Breast epithelium (tissue), 3 donors: ENCODE measurements around the gene MSANTD1.

Source experiments
- POLR2A ChIP-seq: fragments of 450-650 bp; IDR thresholded peaks from one replicate; pipeline ENCODE4 v1.6.1; 2016; ENCODE audit warnings: antibody characterized with exemption, mild to moderate bottlenecking, moderate library complexity
- POLR2AphosphoS5 ChIP-seq, 3 donors: sonication (generic); formaldehyde crosslinking; IDR thresholded peaks; one replicate each; pipeline ENCODE4 v1.6.1; 2017; ENCODE audit warnings: antibody characterized with exemption in 3 of 3
- TF ChIP-seq, protein P1 (sequence below), 3 donors: fragments of 450-650 bp; IDR thresholded peaks; one replicate each; pipeline ENCODE4 v1.5.1; 2016 to 2017; ENCODE audit warnings: antibody characterized with exemption in 3 of 3, mild to moderate bottlenecking in 3 of 3, moderate library complexity in 3 of 3

DNA sequence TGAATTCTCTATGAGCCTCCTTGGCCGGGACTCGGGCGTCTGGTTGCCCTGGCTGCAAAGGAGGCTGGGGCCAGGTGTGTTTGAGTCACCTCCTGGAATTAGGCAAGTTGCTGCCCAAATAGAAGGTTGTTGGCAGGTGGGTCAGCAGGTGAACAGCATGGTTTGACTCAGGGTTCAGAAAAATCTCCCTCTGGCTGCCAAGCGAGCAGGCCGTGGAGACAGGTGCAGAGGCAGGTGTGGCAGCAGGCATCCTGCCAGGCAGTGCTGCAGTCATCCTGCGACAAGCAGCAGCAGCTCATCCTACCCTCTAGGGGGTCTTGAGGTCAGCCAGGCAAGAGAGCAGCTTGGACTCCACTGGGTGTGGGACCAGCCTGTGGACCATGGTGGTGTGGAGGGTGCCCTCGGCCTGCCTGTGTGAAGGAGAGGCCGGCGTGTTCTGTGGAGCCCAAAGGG, 8.2 kb downstream of the MSANTD1 start:
- TF ChIP-seq, protein P1, sequence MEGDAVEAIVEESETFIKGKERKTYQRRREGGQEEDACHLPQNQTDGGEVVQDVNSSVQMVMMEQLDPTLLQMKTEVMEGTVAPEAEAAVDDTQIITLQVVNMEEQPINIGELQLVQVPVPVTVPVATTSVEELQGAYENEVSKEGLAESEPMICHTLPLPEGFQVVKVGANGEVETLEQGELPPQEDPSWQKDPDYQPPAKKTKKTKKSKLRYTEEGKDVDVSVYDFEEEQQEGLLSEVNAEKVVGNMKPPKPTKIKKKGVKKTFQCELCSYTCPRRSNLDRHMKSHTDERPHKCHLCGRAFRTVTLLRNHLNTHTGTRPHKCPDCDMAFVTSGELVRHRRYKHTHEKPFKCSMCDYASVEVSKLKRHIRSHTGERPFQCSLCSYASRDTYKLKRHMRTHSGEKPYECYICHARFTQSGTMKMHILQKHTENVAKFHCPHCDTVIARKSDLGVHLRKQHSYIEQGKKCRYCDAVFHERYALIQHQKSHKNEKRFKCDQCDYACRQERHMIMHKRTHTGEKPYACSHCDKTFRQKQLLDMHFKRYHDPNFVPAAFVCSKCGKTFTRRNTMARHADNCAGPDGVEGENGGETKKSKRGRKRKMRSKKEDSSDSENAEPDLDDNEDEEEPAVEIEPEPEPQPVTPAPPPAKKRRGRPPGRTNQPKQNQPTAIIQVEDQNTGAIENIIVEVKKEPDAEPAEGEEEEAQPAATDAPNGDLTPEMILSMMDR (IDR thresholded peaks at IDR 0.05): no peak
- TF ChIP-seq POLR2A (no peak), POLR2AphosphoS5 (IDR thresholded peaks at IDR 0.05) (no peak)
